ENCODE data around the gene OTUD5.

DNA sequence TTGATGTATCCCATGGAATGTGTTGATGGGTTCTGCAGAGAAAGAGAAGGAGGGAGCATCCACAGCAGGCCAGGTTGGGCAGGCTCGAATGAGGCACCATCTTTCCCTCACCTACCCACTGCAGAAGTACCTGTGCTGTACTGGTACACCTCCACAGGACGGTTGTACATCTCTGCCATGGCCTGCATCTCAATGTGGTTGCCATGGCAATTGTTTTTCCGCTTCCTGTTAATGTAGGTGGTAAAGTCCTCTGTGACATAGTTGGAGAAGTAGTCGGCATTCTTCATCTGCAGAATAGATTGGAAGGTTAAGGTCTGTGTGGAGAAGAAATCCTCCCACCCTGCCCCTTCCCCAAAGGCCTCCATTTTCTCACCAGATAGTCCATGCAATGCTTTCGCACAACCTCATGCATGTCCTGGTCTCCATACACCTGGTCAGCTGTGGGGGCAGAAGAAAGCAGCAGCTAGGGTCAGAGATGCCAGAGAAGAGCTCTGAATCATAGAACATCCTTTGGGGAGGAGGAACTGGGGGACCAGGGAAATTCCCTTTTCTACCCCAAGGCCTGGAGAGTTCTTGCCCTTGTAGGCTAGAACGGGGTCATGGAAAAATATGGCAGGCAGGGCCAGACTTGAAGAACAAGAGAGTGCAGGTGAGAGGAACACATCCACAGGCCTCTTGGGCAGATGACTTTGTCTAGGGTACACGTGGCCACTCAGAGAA lies 22.7 kb downstream of the OTUD5 start:
- TF ChIP-seq, protein P1, sequence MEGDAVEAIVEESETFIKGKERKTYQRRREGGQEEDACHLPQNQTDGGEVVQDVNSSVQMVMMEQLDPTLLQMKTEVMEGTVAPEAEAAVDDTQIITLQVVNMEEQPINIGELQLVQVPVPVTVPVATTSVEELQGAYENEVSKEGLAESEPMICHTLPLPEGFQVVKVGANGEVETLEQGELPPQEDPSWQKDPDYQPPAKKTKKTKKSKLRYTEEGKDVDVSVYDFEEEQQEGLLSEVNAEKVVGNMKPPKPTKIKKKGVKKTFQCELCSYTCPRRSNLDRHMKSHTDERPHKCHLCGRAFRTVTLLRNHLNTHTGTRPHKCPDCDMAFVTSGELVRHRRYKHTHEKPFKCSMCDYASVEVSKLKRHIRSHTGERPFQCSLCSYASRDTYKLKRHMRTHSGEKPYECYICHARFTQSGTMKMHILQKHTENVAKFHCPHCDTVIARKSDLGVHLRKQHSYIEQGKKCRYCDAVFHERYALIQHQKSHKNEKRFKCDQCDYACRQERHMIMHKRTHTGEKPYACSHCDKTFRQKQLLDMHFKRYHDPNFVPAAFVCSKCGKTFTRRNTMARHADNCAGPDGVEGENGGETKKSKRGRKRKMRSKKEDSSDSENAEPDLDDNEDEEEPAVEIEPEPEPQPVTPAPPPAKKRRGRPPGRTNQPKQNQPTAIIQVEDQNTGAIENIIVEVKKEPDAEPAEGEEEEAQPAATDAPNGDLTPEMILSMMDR (conservative IDR thresholded peaks at IDR 0.05 in 1 of 2, IDR thresholded peaks at IDR 0.05 in 1 of 2; ENCODE audit: low read depth in 1 of 2, low read length in 2 of 2): no peak
- no peak for TF ChIP-seq EZH2 (IDR thresholded peaks at IDR 0.05; ENCODE audit: low read length, missing control alignments)
